Ovary (tissue), 3 donors: Measurements from ENCODE around the gene GLCE.

Experiments used
- EP300 ChIP-seq: sonication (generic); formaldehyde crosslinking; IDR thresholded peaks from one replicate; pipeline ENCODE4 v1.6.1; 2017; ENCODE audit warnings: antibody characterized with exemption
- POLR2A ChIP-seq: fragments of 450-650 bp; IDR thresholded peaks from one replicate; pipeline ENCODE4 v1.6.1; 2017; ENCODE audit warnings: antibody characterized with exemption, mild to moderate bottlenecking, moderate library complexity
- TF ChIP-seq, protein P1 (sequence below), 3 donors: fragments of 450-650 bp in 2 of 3; fragments of 200-600 bp in 1 of 3; IDR thresholded peaks; one replicate each; pipeline versions ENCODE4 v1.5.1 to v1.8.0; 2016 to 2022; ENCODE audit warnings: antibody characterized with exemption in 3 of 3, mild to moderate bottlenecking in 1 of 3
- donor health status: DM: no; HTN: no; CAD: no.

DNA sequence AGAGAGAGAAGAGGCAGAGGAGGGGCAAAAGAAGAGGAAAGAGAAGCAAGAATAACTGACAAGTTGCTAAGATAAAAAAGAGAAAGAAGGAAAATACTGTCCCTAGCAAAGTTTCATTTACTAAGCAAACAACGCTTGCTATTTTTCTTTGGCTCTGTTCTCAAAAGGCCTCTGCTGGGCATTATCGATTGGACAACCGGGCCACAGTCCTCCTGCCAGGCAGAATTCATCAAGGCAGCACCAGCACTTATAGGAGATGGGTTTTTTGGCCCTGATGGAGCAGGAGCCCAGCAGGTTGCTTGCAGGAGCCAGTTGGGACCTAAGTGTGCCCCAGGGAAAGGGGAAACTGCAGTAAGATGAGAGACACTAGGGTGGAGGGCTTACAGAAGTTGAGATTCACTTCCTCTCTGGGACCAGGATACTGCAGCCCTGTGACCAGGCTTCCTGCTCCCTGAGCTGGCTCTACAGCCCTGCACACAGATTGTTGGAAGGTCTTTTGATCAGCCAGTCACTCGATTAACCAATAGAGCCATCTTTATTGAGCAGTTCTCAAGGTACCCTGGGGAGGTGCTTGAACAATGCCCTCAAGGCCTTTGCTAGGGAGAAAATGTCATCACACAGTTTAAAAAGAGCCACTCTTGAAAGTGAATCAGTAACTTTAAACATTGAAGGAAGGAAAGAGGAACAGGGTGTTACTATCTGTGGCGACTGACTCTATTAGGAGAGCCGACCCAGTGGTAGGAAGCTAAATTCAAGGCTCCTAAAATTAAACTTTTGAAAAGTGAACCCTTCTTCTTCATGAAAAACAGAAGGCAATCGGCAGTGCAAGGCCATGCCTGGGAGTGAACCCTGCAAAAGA is 28.8 kb upstream of the GLCE start:
- TF ChIP-seq, protein P1, sequence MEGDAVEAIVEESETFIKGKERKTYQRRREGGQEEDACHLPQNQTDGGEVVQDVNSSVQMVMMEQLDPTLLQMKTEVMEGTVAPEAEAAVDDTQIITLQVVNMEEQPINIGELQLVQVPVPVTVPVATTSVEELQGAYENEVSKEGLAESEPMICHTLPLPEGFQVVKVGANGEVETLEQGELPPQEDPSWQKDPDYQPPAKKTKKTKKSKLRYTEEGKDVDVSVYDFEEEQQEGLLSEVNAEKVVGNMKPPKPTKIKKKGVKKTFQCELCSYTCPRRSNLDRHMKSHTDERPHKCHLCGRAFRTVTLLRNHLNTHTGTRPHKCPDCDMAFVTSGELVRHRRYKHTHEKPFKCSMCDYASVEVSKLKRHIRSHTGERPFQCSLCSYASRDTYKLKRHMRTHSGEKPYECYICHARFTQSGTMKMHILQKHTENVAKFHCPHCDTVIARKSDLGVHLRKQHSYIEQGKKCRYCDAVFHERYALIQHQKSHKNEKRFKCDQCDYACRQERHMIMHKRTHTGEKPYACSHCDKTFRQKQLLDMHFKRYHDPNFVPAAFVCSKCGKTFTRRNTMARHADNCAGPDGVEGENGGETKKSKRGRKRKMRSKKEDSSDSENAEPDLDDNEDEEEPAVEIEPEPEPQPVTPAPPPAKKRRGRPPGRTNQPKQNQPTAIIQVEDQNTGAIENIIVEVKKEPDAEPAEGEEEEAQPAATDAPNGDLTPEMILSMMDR (IDR thresholded peaks at IDR 0.05) = no peak
- TF ChIP-seq EP300 (no peak), POLR2A (no peak)
